Omental fat pad (tissue), 4 donors: Measurements from ENCODE around the gene PYGL. TPM values are rescaled to one million over a fixed set of nuclear protein-coding genes. Genes with fewer than 3 reads are reported as not detected.
A peak's percentile ranks its signal among the peaks of the same experiment; 100 is the strongest.

Source experiments
- ATAC-seq: fragments of 150-250 bp; one replicate; pipeline ENCODE4 v1.9.1; 2016; ENCODE audit warnings: mild to moderate bottlenecking, moderate library complexity; ENCODE audit not compliant: low FRiP score
- DNase-seq: peaks from one replicate; pipeline ENCODE4 v3.0.0-alpha.2; 2019; ENCODE audit warnings: low spot score
- total RNA-seq, 4 donors: library from RNA; depleted of rRNA; stranded (reverse); fragments of >200 nt; gene quantifications; one replicate each; pipeline ENCODE4 v1.1.0, GENCODE V29; 2016
- TF ChIP-seq, protein P1 (sequence below), 3 donors: fragments of 450-650 bp; IDR thresholded peaks; one replicate each; pipeline ENCODE4 v1.5.1; 2016 to 2017; ENCODE audit warnings: antibody characterized with exemption in 3 of 3, mild to moderate bottlenecking in 3 of 3, moderate library complexity in 2 of 3

Gene PYGL
- total RNA-seq, 4 donors from 2014 or later: 91.0 to 177 (median 117) TPM

DNA sequence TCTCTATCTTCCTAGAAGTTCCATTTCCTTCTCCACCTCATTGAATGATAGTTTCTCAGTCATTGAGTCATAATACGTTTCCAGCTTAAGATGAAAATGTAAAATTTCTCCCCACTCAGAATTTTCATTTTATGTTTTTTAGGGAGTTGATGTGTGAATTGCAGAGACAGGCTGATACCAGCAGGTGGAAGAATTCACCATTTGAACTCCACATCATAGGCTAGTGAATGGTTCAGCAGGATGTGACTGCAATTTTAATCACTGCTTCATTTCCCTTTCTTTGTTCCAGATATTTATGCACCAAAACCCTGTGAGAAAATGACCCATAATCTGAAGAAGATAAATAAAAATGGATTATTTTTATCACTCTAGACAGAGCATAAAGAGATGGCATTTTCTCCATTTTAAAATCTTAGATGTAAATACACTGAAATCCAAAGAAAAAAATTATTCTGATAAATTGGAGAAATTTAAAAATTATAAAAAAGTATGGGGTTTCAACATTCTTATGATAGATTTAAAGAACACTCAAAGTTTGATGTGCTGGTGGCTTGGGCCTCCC lies 10.6 kb upstream of the PYGL start:
- DNase-seq (no peak), ATAC-seq (no peak)
- TF ChIP-seq, protein P1, sequence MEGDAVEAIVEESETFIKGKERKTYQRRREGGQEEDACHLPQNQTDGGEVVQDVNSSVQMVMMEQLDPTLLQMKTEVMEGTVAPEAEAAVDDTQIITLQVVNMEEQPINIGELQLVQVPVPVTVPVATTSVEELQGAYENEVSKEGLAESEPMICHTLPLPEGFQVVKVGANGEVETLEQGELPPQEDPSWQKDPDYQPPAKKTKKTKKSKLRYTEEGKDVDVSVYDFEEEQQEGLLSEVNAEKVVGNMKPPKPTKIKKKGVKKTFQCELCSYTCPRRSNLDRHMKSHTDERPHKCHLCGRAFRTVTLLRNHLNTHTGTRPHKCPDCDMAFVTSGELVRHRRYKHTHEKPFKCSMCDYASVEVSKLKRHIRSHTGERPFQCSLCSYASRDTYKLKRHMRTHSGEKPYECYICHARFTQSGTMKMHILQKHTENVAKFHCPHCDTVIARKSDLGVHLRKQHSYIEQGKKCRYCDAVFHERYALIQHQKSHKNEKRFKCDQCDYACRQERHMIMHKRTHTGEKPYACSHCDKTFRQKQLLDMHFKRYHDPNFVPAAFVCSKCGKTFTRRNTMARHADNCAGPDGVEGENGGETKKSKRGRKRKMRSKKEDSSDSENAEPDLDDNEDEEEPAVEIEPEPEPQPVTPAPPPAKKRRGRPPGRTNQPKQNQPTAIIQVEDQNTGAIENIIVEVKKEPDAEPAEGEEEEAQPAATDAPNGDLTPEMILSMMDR (IDR thresholded peaks at IDR 0.05): peak in 1 of 3 donors; percentile 10

DNA sequence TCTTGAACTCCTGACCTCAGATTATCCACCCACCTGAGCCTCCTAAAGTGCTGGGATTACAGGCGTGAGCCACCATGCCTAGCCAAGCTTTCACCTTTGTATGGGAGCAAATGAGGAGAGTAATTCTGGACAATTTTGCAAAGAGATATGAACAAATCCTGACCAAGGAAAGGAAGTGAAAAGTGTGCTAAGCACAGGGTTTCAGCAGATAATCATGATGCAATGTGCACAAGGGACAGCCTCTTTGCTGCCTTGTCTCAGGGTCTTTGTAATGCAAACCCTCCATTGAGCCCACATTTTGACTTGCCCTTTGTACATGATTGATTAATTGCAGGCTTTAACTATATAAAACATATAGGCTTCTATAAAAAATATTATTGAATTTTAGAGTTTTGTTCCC lies 9.2 kb upstream of the PYGL start:
- no peak for ATAC-seq
- no peak for DNase-seq
- TF ChIP-seq, protein P1 (IDR thresholded peaks at IDR 0.05): no peak

DNA sequence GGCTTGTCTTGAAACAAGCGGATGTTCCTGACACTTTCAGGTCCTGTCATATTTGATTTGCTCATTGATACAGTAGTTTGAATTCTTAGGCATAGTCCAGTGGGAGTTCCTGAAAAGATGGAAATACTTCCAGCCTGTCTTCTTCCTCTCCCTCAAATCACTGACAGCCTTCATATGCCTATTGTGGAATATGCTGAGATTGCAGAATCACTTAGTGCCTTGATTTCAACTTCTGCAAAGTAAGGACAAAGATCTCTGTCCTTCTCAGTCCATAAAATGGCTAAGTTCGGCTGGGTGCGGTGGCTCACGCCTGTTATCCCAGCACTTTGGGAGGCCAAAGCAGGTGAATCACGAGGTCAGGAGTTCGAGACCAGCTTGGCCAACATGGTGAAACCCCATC lies 6.7 kb upstream of the PYGL start:
- DNase-seq: no peak
- TF ChIP-seq, protein P1 (IDR thresholded peaks at IDR 0.05): no peak
- ATAC-seq: no peak

DNA sequence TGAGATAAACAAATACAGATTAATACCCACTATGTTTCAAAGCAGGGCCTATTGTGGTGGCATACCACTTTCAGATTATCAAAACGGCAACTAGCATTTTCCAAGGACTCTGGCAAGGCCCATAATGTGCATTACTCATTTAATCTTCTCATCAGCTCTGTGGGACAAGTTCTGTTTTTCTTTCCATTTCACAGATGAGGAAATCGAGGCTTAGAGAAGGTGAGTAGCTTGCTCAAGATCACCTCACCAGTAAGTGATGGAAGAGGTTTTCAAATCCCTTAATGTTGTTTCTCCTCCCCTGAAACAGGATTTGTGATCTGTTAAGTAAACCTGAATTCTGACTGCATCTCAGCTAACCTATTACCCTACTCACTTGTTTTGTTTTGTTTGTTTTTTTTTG lies 3.9 kb upstream of the PYGL start:
- no peak for DNase-seq
- TF ChIP-seq, protein P1 (IDR thresholded peaks at IDR 0.05): no peak
- ATAC-seq: no peak

DNA sequence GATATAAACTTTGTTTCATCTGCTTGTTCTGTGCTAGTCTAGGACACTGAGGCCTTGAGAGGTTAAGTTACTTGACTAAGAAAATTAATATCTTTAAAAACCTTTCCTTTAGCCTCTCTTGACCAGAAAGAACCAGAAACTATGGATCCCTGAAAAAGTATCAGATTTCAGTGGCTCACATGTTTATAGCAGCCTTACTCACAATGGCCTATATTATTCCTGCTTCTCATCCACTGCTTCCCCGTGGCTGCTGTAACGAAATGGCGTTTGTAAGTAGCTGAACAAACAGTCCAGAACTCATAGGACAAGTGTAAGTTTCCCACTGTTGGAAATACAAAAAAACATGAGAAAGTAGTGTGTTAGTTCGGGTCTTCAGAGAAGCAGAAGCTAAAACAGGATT lies 3.2 kb upstream of the PYGL start:
- TF ChIP-seq, protein P1 (IDR thresholded peaks at IDR 0.05): no peak
- no peak for DNase-seq
- ATAC-seq: no peak

DNA sequence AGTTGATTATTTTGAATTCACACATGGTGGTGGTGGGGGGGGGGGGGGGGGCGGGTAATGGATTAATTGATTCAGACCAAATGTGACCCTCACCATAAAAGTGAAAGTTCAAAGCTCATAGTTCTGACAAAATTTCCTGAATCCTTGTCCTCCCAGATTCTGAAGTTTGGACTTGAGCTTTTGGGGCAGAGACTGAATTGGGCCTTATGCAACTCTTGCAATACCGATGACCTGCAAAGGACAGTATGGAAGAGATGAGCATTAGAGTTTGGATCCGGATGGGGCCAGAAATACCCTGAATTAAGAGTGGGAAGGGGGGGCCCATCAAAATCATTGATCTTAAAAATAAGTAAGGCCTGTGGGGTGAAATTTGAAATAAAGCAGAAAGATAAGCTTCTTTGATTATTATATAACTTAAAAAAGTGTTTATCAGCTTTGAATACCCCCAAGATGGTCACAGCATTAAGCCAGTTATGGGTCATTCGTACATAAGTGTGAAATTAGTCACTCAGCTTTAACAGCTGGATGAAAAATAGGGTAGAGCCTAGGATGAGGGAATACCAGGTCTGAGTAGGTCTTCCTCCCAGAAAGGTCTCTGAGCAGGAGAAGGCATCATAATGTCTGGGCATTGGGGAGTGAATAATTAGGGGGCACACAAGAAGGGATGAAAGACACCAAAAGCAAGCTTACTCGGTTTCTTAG lies 2.1 kb upstream of the PYGL start:
- TF ChIP-seq, protein P1 (IDR thresholded peaks at IDR 0.05): no peak
- DNase-seq (no peak), ATAC-seq (no peak)
